IPS-NIHi7 (cell line): ENCODE data around the gene TRAF6.
A peak's percentile ranks its signal among the peaks of the same experiment; 100 is the strongest.

Source experiments
- DNase-seq: peaks from one replicate; pipeline ENCODE4 v3.0.0; 2012; ENCODE audit warnings: mixed read lengths; ENCODE audit errors: extremely low spot score

The TRAF6 gene

GRCh38 chr11:36458129-36458915 is 51.8 kb downstream of the TRAF6 start:
- DNase-seq, result no peak

- DNase-seq, result no peak
Observed at GRCh38 chr11:36456156-36456555, 53.9 kb downstream of the TRAF6 start.

- peak; percentile 35 for DNase-seq
Observed at GRCh38 chr11:36455658-36456111, 54.4 kb downstream of the TRAF6 start.

- peak; percentile 37 for DNase-seq
Observed at GRCh38 chr11:36454941-36455631, 55.0 kb downstream of the TRAF6 start.

- no peak for DNase-seq
Observed at GRCh38 chr11:36454551-36454940, 55.5 kb downstream of the TRAF6 start.

GRCh38 chr11:36453678-36454077 is 56.4 kb downstream of the TRAF6 start:
- DNase-seq, result no peak

- DNase-seq, result no peak
Observed at GRCh38 chr11:36452961-36453360, 57.1 kb downstream of the TRAF6 start.

- no peak for DNase-seq
Observed at GRCh38 chr11:36452236-36452940, 57.7 kb downstream of the TRAF6 start.

- no peak for DNase-seq
Observed at GRCh38 chr11:36451681-36452080, 58.4 kb downstream of the TRAF6 start.

GRCh38 chr11:36451045-36451444 is 59.0 kb downstream of the TRAF6 start:
- DNase-seq, result no peak

- DNase-seq, result no peak
Observed at GRCh38 chr11:36450110-36450572, 59.9 kb downstream of the TRAF6 start.

- no peak for DNase-seq
Observed at GRCh38 chr11:36449561-36450096, 60.4 kb downstream of the TRAF6 start.

- DNase-seq, result no peak
Observed at GRCh38 chr11:36447947-36448346, 62.1 kb downstream of the TRAF6 start.

GRCh38 chr11:36447514-36447913 is 62.6 kb downstream of the TRAF6 start:
- no peak for DNase-seq

- DNase-seq, result no peak
Observed at GRCh38 chr11:36446135-36446534, 63.9 kb downstream of the TRAF6 start.

- no peak for DNase-seq
Observed at GRCh38 chr11:36443661-36444060, 66.4 kb downstream of the TRAF6 start.

GRCh38 chr11:36441610-36442208 is 68.4 kb downstream of the TRAF6 start:
- no peak for DNase-seq

GRCh38 chr11:36438126-36438525 is 71.9 kb downstream of the TRAF6 start:
- no peak for DNase-seq

- no peak for DNase-seq
Observed at GRCh38 chr11:36437413-36437812, 72.7 kb downstream of the TRAF6 start.
